HEK293 (cell line): ENCODE results near the gene SUPT5H.

Source experiments
- CTCF ChIA-PET: fragments of 350-600 bp; formaldehyde crosslinking; extraction: SDS; loops from one replicate; lab custom pipeline; 2021; ENCODE audit warnings: antibody characterized with exemption; lab: Yijun Ruan, JAX
- POLR2A ChIA-PET: fragments of 300-600 bp; formaldehyde crosslinking; extraction: SDS; loops from one replicate; lab custom pipeline; 2020; ENCODE audit warnings: antibody characterized with exemption, inconsistent platforms; lab: Yijun Ruan, JAX
- H3K27ac ChIP-seq: fragments of 200-500 bp; sonication (Bioruptor generic); 2 replicates; pipeline ENCODE4 v1.5.1; 2014; ENCODE audit warnings: low read depth, low read length, control low read depth, inconsistent platforms; ENCODE audit errors: extremely low read depth
- H3K36me3 ChIP-seq, 2 experiments: fragments of 200-500 bp in 1 of 2; sonication (Bioruptor generic) in 1 of 2; 1 replicate in 1 of 2; 2 replicates in 1 of 2; pipeline ENCODE4 v1.5.1; 2014 to 2017; ENCODE audit warnings: inconsistent platforms in 2 of 2, low read length in 2 of 2; ENCODE audit not compliant: control insufficient read depth in 2 of 2, insufficient read depth in 1 of 2
- H3K4me1 ChIP-seq: fragments of 200-500 bp; sonication (Bioruptor generic); 2 replicates; pipeline ENCODE4 v1.5.1; 2014; ENCODE audit warnings: mild to moderate bottlenecking, low read length, inconsistent platforms; ENCODE audit not compliant: control insufficient read depth, insufficient read depth
- H3K4me3 ChIP-seq: 2 replicates; pipeline ENCODE4 v1.5.1; 2011; ENCODE audit warnings: low read depth, mild to moderate bottlenecking, control low read depth, low read length, moderate library complexity
- H3K9me3 ChIP-seq: fragments of 200-500 bp; sonication (Bioruptor generic); 2 replicates; pipeline ENCODE4 v1.5.1; 2014; ENCODE audit warnings: low read depth, low read length, inconsistent platforms; ENCODE audit not compliant: control insufficient read depth, insufficient read depth
- GLIS1 ChIP-seq: fragments of 450-650 bp; formaldehyde crosslinking; IDR thresholded peaks from 2 replicates; pipeline ENCODE4 v1.5.1; 2016; ENCODE audit warnings: missing biosample characterization, missing genetic modification characterization
- IKZF3 ChIP-seq: fragments of 450-650 bp; IDR thresholded peaks from 2 replicates; pipeline ENCODE4 v1.5.0; 2018; ENCODE audit warnings: missing biosample characterization, mild to moderate bottlenecking, missing genetic modification characterization, moderate library complexity
- WT1 ChIP-seq: fragments of 450-650 bp; formaldehyde crosslinking; IDR thresholded peaks from 2 replicates; pipeline ENCODE4 v1.5.1; 2016; ENCODE audit warnings: missing biosample characterization, missing genetic modification characterization
- ZNF133 ChIP-seq: fragments of 450-650 bp; formaldehyde crosslinking; IDR thresholded peaks from 2 replicates; pipeline ENCODE4 v1.5.1; 2016; ENCODE audit warnings: missing biosample characterization, missing genetic modification characterization
- ZNF140 ChIP-seq: fragments of 450-650 bp; formaldehyde crosslinking; IDR thresholded peaks from 2 replicates; pipeline ENCODE4 v1.5.1; 2016; ENCODE audit warnings: missing biosample characterization, missing genetic modification characterization
- ZNF146 ChIP-seq: fragments of 450-650 bp; formaldehyde crosslinking; IDR thresholded peaks from 2 replicates; pipeline ENCODE4 v1.5.1; 2016; ENCODE audit warnings: missing biosample characterization, missing genetic modification characterization
- ZNF248 ChIP-seq: fragments of 450-650 bp; formaldehyde crosslinking; IDR thresholded peaks from 2 replicates; pipeline ENCODE4 v1.5.1; 2017; ENCODE audit warnings: missing biosample characterization, missing genetic modification characterization
- ZNF341 ChIP-seq: fragments of 450-650 bp; formaldehyde crosslinking; IDR thresholded peaks from 2 replicates; pipeline ENCODE4; 2016; ENCODE audit warnings: low read depth, missing biosample characterization, missing genetic modification characterization
- ZNF37A ChIP-seq: fragments of 450-650 bp; IDR thresholded peaks from 2 replicates; pipeline ENCODE4 v1.5.1; 2018; ENCODE audit warnings: missing biosample characterization, missing genetic modification characterization
- ZNF404 ChIP-seq: fragments of 450-650 bp; formaldehyde crosslinking; IDR thresholded peaks from 2 replicates; pipeline ENCODE4 v1.5.1; 2017; ENCODE audit warnings: missing biosample characterization, missing genetic modification characterization
- ZNF510 ChIP-seq: fragments of 450-650 bp; formaldehyde crosslinking; IDR thresholded peaks from 2 replicates; pipeline ENCODE4 v1.5.1; 2018; ENCODE audit warnings: mild to moderate bottlenecking, missing genetic modification characterization, missing biosample characterization; ENCODE audit not compliant: insufficient replicate concordance
- ZNF529 ChIP-seq: fragments of 450-650 bp; formaldehyde crosslinking; IDR thresholded peaks from 2 replicates; pipeline ENCODE4 v1.5.1; 2017; ENCODE audit warnings: missing genetic modification characterization, missing biosample characterization; ENCODE audit not compliant: insufficient replicate concordance
- ZNF558 ChIP-seq: fragments of 450-650 bp; formaldehyde crosslinking; IDR thresholded peaks from 2 replicates; pipeline ENCODE4 v1.5.1; 2016; ENCODE audit warnings: missing biosample characterization, missing genetic modification characterization
- ZNF624 ChIP-seq: fragments of 450-650 bp; formaldehyde crosslinking; IDR thresholded peaks from 2 replicates; pipeline ENCODE4 v1.5.1; 2017; ENCODE audit warnings: missing biosample characterization, missing genetic modification characterization
- ZSCAN30 ChIP-seq: fragments of 450-650 bp; IDR thresholded peaks from 2 replicates; pipeline ENCODE4 v1.5.1; 2018; ENCODE audit warnings: missing biosample characterization, mild to moderate bottlenecking, missing genetic modification characterization, moderate library complexity
- TF ChIP-seq, protein P1 (sequence below): fragments of 450-650 bp; formaldehyde crosslinking; IDR thresholded peaks from 2 replicates; pipeline ENCODE4 v1.5.1; 2016; ENCODE audit warnings: missing biosample characterization, missing genetic modification characterization
- TF ChIP-seq, protein P2 (sequence below): fragments of 450-650 bp; formaldehyde crosslinking; IDR thresholded peaks from 2 replicates; pipeline ENCODE4 v1.5.1; 2016; ENCODE audit warnings: missing biosample characterization, missing genetic modification characterization
- TF ChIP-seq, protein P3 (sequence below): fragments of 450-650 bp; formaldehyde crosslinking; IDR thresholded peaks from 2 replicates; pipeline ENCODE4 v1.5.1; 2016; ENCODE audit warnings: missing biosample characterization, missing genetic modification characterization, borderline replicate concordance
- TF ChIP-seq, protein P4 (sequence below): fragments of 450-650 bp; formaldehyde crosslinking; IDR thresholded peaks from 2 replicates; pipeline ENCODE4 v1.5.1; 2017; ENCODE audit warnings: missing biosample characterization, missing genetic modification characterization
- TF ChIP-seq, protein P5 (sequence below): fragments of 450-650 bp; formaldehyde crosslinking; conservative IDR thresholded peaks from 2 replicates; pipeline ENCODE4 v1.5.1; 2016; ENCODE audit warnings: low read depth, missing biosample characterization, missing genetic modification characterization
- TF ChIP-seq, protein P6 (sequence below): fragments of 450-650 bp; formaldehyde crosslinking; IDR thresholded peaks from 2 replicates; pipeline ENCODE4 v1.5.1; 2017; ENCODE audit warnings: missing biosample characterization, missing genetic modification characterization

SUPT5H gene

DNA sequence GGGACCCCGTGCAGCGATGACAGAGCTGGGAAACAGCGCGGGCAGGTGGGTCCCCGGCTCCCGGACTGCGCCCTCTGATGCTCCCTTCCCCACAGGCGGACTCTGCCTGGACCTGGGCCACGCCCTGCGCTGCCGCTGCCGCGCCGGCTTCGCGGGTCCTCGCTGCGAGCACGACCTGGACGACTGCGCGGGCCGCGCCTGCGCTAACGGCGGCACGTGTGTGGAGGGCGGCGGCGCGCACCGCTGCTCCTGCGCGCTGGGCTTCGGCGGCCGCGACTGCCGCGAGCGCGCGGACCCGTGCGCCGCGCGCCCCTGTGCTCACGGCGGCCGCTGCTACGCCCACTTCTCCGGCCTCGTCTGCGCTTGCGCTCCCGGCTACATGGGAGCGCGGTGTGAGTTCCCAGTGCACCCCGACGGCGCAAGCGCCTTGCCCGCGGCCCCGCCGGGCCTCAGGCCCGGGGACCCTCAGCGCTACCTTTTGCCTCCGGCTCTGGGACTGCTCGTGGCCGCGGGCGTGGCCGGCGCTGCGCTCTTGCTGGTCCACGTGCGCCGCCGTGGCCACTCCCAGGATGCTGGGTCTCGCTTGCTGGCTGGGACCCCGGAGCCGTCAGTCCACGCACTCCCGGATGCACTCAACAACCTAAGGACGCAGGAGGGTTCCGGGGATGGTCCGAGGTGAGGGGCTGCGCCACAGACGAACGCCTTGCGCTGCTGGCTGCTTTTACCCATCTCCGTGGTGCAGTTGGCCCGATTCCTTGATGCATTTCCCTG, 61.7 kb downstream of the SUPT5H start (continued):
- TF ChIP-seq, protein P1, sequence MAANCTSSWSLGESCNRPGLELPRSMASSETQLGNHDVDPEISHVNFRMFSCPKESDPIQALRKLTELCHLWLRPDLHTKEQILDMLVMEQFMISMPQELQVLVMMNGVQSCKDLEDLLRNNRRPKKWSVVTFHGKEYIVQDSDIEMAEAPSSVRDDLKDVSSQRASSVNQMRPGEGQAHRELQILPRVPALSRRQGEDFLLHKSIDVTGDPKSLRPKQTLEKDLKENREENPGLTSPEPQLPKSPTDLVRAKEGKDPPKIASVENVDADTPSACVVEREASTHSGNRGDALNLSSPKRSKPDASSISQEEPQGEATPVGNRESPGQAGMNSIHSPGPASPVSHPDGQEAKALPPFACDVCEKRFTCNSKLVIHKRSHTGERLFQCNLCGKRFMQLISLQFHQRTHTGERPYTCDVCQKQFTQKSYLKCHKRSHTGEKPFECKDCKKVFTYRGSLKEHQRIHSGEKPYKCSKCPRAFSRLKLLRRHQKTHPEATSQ (tag by site-specific recombination), result peak; percentile 69; the same call in 1 of the 2 replicates
- TF ChIP-seq, protein P2, sequence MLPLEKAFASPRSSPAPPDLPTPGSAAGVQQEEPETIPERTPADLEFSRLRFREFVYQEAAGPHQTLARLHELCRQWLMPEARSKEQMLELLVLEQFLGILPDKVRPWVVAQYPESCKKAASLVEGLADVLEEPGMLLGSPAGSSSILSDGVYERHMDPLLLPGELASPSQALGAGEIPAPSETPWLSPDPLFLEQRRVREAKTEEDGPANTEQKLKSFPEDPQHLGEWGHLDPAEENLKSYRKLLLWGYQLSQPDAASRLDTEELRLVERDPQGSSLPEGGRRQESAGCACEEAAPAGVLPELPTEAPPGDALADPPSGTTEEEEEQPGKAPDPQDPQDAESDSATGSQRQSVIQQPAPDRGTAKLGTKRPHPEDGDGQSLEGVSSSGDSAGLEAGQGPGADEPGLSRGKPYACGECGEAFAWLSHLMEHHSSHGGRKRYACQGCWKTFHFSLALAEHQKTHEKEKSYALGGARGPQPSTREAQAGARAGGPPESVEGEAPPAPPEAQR (tag by site-specific recombination), result no peak
- TF ChIP-seq ZSCAN30 (tag by site-specific recombination), result peak; percentile 88
- TF ChIP-seq ZNF404 (tag by site-specific recombination), result no peak
- TF ChIP-seq, protein P3, sequence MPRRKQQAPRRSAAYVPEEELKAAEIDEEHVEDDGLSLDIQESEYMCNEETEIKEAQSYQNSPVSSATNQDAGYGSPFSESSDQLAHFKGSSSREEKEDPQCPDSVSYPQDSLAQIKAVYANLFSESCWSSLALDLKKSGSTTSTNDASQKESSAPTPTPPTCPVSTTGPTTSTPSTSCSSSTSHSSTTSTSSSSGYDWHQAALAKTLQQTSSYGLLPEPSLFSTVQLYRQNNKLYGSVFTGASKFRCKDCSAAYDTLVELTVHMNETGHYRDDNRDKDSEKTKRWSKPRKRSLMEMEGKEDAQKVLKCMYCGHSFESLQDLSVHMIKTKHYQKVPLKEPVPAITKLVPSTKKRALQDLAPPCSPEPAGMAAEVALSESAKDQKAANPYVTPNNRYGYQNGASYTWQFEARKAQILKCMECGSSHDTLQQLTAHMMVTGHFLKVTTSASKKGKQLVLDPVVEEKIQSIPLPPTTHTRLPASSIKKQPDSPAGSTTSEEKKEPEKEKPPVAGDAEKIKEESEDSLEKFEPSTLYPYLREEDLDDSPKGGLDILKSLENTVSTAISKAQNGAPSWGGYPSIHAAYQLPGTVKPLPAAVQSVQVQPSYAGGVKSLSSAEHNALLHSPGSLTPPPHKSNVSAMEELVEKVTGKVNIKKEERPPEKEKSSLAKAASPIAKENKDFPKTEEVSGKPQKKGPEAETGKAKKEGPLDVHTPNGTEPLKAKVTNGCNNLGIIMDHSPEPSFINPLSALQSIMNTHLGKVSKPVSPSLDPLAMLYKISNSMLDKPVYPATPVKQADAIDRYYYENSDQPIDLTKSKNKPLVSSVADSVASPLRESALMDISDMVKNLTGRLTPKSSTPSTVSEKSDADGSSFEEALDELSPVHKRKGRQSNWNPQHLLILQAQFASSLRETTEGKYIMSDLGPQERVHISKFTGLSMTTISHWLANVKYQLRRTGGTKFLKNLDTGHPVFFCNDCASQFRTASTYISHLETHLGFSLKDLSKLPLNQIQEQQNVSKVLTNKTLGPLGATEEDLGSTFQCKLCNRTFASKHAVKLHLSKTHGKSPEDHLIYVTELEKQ (tag by site-specific recombination), result no peak
- TF ChIP-seq ZNF341 (tag by site-specific recombination), result no peak
- no peak for TF ChIP-seq ZNF37A
- no peak for TF ChIP-seq ZNF510 (tag by site-specific recombination)
- no peak for TF ChIP-seq ZNF558 (tag by site-specific recombination)
- no peak for TF ChIP-seq ZNF248 (tag by site-specific recombination)
- TF ChIP-seq ZNF146 (tag by site-specific recombination), result no peak
- no peak for TF ChIP-seq ZNF624 (tag by site-specific recombination)
- no peak for TF ChIP-seq ZNF529 (tag by site-specific recombination)
- peak; percentile 31; the same call in 1 of the 2 replicates for TF ChIP-seq IKZF3

DNA sequence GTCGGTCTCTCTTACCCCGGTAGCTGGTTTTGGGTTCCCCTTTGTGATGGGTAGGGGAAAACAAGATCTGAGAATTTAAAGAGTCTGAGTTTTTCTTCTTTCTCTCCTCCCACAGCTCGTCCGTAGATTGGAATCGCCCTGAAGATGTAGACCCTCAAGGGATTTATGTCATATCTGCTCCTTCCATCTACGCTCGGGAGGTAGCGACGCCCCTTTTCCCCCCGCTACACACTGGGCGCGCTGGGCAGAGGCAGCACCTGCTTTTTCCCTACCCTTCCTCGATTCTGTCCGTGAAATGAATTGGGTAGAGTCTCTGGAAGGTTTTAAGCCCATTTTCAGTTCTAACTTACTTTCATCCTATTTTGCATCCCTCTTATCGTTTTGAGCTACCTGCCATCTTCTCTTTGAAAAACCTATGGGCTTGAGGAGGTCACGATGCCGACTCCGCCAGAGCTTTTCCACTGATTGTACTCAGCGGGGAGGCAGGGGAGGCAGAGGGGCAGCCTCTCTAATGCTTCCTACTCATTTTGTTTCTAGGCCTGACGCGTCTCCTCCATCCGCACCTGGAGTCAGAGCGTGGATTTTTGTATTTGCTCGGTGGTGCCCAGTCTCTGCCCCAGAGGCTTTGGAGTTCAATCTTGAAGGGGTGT, 62.5 kb downstream of the SUPT5H start:
- peak overlapping the region; percentile 45 for H3K4me3 ChIP-seq
- CTCF ChIA-PET, result interaction anchor here (0.5 to 3.1 kb wide), 6 partner anchors 10 to 40 kb away, joined by 3 to 25 read pairs (median 7); partner anchors contain the start of genes DLL3 and EID2B
- POLR2A ChIA-PET, result interaction anchor here (0.6 to 2.4 kb wide), 6 partner anchors 10 to 72 kb away, joined by 3 to 7 read pairs (median 3); partner anchors contain the start of genes DLL3, RPS16, SUPT5H and TIMM50
- peaks cover 10% of the 10 kb centered on the region for H3K4me1 ChIP-seq
- H3K36me3 ChIP-seq, result peaks cover 0 to 9% of the 10 kb centered on the region in 2 experiments; a peak in 1 of 3 replicates
- peak overlapping the region; percentile 58; the same call in 1 of the 2 replicates for H3K27ac ChIP-seq
- H3K9me3 ChIP-seq, result peaks cover 6% of the 10 kb centered on the region
- TF ChIP-seq GLIS1 (tag by site-specific recombination) (no peak), WT1 (tag by site-specific recombination) (0 out of 2 replicates have a peak, but pooled peaks have one; percentile 7), ZNF140 (tag by site-specific recombination) (no peak), ZNF133 (no peak)
- TF ChIP-seq, protein P4, sequence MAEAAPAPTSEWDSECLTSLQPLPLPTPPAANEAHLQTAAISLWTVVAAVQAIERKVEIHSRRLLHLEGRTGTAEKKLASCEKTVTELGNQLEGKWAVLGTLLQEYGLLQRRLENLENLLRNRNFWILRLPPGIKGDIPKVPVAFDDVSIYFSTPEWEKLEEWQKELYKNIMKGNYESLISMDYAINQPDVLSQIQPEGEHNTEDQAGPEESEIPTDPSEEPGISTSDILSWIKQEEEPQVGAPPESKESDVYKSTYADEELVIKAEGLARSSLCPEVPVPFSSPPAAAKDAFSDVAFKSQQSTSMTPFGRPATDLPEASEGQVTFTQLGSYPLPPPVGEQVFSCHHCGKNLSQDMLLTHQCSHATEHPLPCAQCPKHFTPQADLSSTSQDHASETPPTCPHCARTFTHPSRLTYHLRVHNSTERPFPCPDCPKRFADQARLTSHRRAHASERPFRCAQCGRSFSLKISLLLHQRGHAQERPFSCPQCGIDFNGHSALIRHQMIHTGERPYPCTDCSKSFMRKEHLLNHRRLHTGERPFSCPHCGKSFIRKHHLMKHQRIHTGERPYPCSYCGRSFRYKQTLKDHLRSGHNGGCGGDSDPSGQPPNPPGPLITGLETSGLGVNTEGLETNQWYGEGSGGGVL (tag by site-specific recombination), result 0 out of 2 replicates have a peak, but pooled peaks have one; percentile 1
- TF ChIP-seq, protein P5, sequence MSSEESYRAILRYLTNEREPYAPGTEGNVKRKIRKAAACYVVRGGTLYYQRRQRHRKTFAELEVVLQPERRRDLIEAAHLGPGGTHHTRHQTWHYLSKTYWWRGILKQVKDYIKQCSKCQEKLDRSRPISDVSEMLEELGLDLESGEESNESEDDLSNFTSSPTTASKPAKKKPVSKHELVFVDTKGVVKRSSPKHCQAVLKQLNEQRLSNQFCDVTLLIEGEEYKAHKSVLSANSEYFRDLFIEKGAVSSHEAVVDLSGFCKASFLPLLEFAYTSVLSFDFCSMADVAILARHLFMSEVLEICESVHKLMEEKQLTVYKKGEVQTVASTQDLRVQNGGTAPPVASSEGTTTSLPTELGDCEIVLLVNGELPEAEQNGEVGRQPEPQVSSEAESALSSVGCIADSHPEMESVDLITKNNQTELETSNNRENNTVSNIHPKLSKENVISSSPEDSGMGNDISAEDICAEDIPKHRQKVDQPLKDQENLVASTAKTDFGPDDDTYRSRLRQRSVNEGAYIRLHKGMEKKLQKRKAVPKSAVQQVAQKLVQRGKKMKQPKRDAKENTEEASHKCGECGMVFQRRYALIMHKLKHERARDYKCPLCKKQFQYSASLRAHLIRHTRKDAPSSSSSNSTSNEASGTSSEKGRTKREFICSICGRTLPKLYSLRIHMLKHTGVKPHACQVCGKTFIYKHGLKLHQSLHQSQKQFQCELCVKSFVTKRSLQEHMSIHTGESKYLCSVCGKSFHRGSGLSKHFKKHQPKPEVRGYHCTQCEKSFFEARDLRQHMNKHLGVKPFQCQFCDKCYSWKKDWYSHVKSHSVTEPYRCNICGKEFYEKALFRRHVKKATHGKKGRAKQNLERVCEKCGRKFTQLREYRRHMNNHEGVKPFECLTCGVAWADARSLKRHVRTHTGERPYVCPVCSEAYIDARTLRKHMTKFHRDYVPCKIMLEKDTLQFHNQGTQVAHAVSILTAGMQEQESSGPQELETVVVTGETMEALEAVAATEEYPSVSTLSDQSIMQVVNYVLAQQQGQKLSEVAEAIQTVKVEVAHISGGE (tag by site-specific recombination), result 0 out of 2 replicates have a peak, but pooled peaks have one; percentile 22
- TF ChIP-seq, protein P6, sequence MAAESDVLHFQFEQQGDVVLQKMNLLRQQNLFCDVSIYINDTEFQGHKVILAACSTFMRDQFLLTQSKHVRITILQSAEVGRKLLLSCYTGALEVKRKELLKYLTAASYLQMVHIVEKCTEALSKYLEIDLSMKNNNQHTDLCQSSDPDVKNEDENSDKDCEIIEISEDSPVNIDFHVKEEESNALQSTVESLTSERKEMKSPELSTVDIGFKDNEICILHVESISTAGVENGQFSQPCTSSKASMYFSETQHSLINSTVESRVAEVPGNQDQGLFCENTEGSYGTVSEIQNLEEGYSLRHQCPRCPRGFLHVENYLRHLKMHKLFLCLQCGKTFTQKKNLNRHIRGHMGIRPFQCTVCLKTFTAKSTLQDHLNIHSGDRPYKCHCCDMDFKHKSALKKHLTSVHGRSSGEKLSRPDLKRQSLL (tag by site-specific recombination), result no peak
